Measurements from ENCODE around the gene COG5.

DNA sequence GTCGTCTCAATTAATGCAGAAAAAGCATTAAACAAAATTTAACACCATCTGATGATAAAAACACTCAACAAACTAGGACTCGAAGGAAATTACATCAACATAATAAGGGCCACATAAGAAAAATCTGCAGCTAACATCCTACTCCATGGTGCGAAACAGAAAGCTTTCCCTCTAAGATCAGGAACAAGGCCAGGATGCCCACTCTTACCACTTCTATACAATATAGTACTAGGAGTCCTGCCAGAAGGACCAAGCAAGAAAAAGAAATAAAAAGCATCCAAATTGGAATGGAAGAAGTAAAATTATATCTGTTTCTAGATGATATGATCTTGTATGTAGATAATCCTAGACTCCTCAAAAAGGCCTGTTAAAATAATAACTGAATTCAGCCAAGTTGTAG lies 237.7 kb downstream of the COG5 start:
- TF ChIP-seq, protein P1, sequence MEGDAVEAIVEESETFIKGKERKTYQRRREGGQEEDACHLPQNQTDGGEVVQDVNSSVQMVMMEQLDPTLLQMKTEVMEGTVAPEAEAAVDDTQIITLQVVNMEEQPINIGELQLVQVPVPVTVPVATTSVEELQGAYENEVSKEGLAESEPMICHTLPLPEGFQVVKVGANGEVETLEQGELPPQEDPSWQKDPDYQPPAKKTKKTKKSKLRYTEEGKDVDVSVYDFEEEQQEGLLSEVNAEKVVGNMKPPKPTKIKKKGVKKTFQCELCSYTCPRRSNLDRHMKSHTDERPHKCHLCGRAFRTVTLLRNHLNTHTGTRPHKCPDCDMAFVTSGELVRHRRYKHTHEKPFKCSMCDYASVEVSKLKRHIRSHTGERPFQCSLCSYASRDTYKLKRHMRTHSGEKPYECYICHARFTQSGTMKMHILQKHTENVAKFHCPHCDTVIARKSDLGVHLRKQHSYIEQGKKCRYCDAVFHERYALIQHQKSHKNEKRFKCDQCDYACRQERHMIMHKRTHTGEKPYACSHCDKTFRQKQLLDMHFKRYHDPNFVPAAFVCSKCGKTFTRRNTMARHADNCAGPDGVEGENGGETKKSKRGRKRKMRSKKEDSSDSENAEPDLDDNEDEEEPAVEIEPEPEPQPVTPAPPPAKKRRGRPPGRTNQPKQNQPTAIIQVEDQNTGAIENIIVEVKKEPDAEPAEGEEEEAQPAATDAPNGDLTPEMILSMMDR (IDR thresholded peaks at IDR 0.05; ENCODE audit: insufficient read depth, low read length) = no peak
- TF ChIP-seq POLR2AphosphoS5 (IDR thresholded peaks at IDR 0.05; ENCODE audit: low read depth) (no peak), GABPA (IDR thresholded peaks at IDR 0.05; ENCODE audit: low read depth) (no peak)
- TF ChIP-seq, protein P2, sequence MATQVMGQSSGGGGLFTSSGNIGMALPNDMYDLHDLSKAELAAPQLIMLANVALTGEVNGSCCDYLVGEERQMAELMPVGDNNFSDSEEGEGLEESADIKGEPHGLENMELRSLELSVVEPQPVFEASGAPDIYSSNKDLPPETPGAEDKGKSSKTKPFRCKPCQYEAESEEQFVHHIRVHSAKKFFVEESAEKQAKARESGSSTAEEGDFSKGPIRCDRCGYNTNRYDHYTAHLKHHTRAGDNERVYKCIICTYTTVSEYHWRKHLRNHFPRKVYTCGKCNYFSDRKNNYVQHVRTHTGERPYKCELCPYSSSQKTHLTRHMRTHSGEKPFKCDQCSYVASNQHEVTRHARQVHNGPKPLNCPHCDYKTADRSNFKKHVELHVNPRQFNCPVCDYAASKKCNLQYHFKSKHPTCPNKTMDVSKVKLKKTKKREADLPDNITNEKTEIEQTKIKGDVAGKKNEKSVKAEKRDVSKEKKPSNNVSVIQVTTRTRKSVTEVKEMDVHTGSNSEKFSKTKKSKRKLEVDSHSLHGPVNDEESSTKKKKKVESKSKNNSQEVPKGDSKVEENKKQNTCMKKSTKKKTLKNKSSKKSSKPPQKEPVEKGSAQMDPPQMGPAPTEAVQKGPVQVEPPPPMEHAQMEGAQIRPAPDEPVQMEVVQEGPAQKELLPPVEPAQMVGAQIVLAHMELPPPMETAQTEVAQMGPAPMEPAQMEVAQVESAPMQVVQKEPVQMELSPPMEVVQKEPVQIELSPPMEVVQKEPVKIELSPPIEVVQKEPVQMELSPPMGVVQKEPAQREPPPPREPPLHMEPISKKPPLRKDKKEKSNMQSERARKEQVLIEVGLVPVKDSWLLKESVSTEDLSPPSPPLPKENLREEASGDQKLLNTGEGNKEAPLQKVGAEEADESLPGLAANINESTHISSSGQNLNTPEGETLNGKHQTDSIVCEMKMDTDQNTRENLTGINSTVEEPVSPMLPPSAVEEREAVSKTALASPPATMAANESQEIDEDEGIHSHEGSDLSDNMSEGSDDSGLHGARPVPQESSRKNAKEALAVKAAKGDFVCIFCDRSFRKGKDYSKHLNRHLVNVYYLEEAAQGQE (IDR thresholded peaks at IDR 0.05; ENCODE audit: insufficient replicate concordance, low read depth) = no peak
